Heart left ventricle (tissue), 16 donors: ENCODE measurements around the gene MRPL27. TPM values are rescaled to one million over a fixed set of nuclear protein-coding genes. Genes with fewer than 3 reads are reported as not detected.

Experiments used
- ATAC-seq, 4 donors: fragments of 200-7000 bp; cut with Tn5 transposase; one replicate each; pipeline ENCODE4 v1.9.1; 2020 to 2022; ENCODE audit warnings: moderate library complexity in 4 of 4, mild to moderate bottlenecking in 3 of 4, moderate number of reproducible peaks in 1 of 4
- DNase-seq, 5 donors: peaks; one replicate each; pipeline ENCODE4 v3.0.0-alpha.2; 2020
- H3K27ac ChIP-seq, 12 donors: fragments of 200-600 bp; sonication (generic) in 4 of 12; one replicate each; pipeline versions ENCODE4 v1.5.0 to v1.8.0; 2016 to 2022; ENCODE audit warnings: mild to moderate bottlenecking in 2 of 12
- H3K27me3 ChIP-seq, 9 donors: fragments of 200-600 bp; sonication (generic) in 2 of 9; one replicate each; pipeline versions ENCODE4 v1.5.1 to v1.8.0; 2016 to 2022; ENCODE audit warnings: mild to moderate bottlenecking in 3 of 9
- H3K36me3 ChIP-seq, 9 donors: fragments of 200-600 bp; sonication (generic) in 2 of 9; one replicate each; pipeline versions ENCODE4 v1.5.0 to v1.8.0; 2018 to 2022; ENCODE audit warnings: mild to moderate bottlenecking in 2 of 9
- H3K4me1 ChIP-seq, 12 donors: fragments of 200-600 bp; sonication (generic) in 4 of 12; one replicate each; pipeline versions ENCODE4 v1.5.0 to v1.8.0; 2016 to 2022; ENCODE audit warnings: mild to moderate bottlenecking in 3 of 12
- H3K4me3 ChIP-seq, 12 donors: fragments of 200-600 bp; sonication (generic) in 4 of 12; one replicate each; pipeline versions ENCODE4 v1.5.0 to v1.8.0; 2017 to 2022; ENCODE audit warnings: mild to moderate bottlenecking in 9 of 12, moderate library complexity in 4 of 12
- H3K9me3 ChIP-seq, 12 donors: fragments of 200-600 bp; sonication (generic) in 4 of 12; one replicate each; pipeline versions ENCODE4 v1.5.0 to v1.8.0; 2016 to 2022; ENCODE audit warnings: mild to moderate bottlenecking in 1 of 12
- POLR2A ChIP-seq, 2 donors: fragments of 450-650 bp; IDR thresholded peaks; one replicate each; pipeline ENCODE4 v1.6.1; 2017; ENCODE audit warnings: antibody characterized with exemption in 2 of 2, mild to moderate bottlenecking in 2 of 2, moderate library complexity in 2 of 2
- WGBS, 4 donors: extraction: QIAGEN DNeasy Blood & Tissue Kit in 2 of 4; methylation state at CpG; one replicate each; pipeline versions ENCODE4 v1.1.5 to v1.1.7; 2013 to 2018; 5-methylcytosine and 5-hydroxymethylcytosine counted together
- intact Hi-C, 10 donors: fragments of 100-400 bp; cut with DNase I; formaldehyde crosslinking; loops; one replicate each; pipeline versions ENCODE4 v1.11.1 to v1.14.2; 2022
- polyA plus RNA-seq, 2 donors: library from polyadenylated mRNA; stranded (reverse); fragments of 200-250 nt; gene quantifications; one replicate each; pipeline ENCODE4 v1.2.3, GENCODE V29; 2013
- total RNA-seq, 9 donors: library from RNA; depleted of rRNA in 2 of 9; stranded (reverse); fragments of >200 nt in 2 of 9; fragmentation: NEBNext Ultra II Directional in 3 of 9; extraction: Animal tissue kit (Norgen Biotek cat#: 25700) in 3 of 9; gene quantifications; one replicate each; pipeline versions ENCODE4 v1.1.0 to v1.2.4, GENCODE V29; 2016 to 2023
- TF ChIP-seq, protein P1 (sequence below), 12 donors: fragments of 200-600 bp; sonication (generic) in 4 of 12; IDR thresholded peaks; one replicate each; pipeline versions ENCODE4 v1.5.0 to v1.8.0; 2018 to 2022; ENCODE audit warnings: antibody characterized with exemption in 12 of 12, mild to moderate bottlenecking in 5 of 12
- donor health status: ischemic (EF 13 %, LVEDD 7.1; RV severe dilation, severe dysfunction).
- donor health status: healthy with polysubstance abuse.
- donor health status: DM: no; HTN: yes; CAD: no.
- donor health status: DM: no; HTN: no; CAD: no.
- donor health status: ischemic (EF 25% LVEDD 6.9; RV normal size, moderate dysfunction).
- donor health status: ischemic (EF 25% LVEDD 5.7; RV mildly dilated, moderate dysfunction).
- donor health status: healthy.
- donor health status: DM: yes; HTN: yes; CAD: no.
- donor health status: ischemic (EF 35%, LVEDD 5.7; RV mildly dilated, moderate dysfunction).
- donor health status: nonischemic (EF 11% LVEDD 7.7; RV severe dilation, severe dysfunction).
- donor health status: DM: yes; HTN: yes; CAD: no.
- donor health status: PGD.
- donor health status: ischemic (EF 29% LVEDD 5.4; RV normal size, mild dysfunction).
- donor health status: nonischemic (EF 23%, LVEDD 6.1; RV moderate dilation, normal function).

The MRPL27 gene
- total and polyA plus RNA-seq, 11 donors = 52.9 to 243 (median 74.5) TPM

DNA sequence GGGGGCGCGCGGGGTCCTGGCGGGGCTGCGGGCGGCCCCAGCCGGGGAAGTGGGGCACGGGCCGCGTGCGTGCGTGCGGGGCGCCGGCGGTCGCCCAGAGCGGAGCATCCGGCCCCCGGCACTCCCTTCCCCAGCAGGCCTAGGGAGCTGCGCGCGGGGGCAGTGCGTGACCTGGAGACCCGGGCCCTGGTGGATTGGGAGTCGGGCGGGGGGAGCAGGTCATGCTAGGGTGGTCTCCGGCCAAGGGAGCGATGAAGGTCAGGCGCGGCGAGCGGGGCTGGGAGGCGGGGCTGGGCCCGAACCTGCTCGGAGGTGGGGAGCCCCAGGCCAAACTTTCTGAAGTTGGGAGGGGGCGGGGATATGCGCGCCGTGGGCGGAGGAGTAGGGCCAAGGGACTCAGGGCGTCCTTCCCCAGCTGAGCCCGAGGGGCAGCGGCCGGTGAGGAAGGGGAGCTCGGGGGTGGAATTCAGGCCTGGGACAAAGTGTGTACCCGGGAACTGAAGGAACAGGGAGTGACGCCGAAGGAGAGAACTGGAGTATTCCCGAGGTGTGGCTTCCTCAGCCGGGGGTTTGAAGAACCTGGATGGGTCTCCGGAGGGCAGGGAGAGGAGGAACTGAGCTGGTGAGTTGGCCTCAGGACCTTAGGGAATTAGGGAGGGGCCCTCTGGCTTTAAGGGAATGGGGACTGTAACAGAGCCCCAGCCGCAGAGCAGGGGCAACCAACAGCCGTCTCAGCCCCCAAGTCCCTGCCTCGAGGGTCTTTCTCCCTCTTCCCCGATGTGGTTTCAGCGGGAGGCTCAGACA lies 26.5 kb downstream of the MRPL27 start:
- DNase-seq = peak; percentile 48 to 73 (median 51)
- TF ChIP-seq, protein P1, sequence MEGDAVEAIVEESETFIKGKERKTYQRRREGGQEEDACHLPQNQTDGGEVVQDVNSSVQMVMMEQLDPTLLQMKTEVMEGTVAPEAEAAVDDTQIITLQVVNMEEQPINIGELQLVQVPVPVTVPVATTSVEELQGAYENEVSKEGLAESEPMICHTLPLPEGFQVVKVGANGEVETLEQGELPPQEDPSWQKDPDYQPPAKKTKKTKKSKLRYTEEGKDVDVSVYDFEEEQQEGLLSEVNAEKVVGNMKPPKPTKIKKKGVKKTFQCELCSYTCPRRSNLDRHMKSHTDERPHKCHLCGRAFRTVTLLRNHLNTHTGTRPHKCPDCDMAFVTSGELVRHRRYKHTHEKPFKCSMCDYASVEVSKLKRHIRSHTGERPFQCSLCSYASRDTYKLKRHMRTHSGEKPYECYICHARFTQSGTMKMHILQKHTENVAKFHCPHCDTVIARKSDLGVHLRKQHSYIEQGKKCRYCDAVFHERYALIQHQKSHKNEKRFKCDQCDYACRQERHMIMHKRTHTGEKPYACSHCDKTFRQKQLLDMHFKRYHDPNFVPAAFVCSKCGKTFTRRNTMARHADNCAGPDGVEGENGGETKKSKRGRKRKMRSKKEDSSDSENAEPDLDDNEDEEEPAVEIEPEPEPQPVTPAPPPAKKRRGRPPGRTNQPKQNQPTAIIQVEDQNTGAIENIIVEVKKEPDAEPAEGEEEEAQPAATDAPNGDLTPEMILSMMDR (IDR thresholded peaks at IDR 0.05) = no peak
- no peak for TF ChIP-seq POLR2A (IDR thresholded peaks at IDR 0.05)

DNA sequence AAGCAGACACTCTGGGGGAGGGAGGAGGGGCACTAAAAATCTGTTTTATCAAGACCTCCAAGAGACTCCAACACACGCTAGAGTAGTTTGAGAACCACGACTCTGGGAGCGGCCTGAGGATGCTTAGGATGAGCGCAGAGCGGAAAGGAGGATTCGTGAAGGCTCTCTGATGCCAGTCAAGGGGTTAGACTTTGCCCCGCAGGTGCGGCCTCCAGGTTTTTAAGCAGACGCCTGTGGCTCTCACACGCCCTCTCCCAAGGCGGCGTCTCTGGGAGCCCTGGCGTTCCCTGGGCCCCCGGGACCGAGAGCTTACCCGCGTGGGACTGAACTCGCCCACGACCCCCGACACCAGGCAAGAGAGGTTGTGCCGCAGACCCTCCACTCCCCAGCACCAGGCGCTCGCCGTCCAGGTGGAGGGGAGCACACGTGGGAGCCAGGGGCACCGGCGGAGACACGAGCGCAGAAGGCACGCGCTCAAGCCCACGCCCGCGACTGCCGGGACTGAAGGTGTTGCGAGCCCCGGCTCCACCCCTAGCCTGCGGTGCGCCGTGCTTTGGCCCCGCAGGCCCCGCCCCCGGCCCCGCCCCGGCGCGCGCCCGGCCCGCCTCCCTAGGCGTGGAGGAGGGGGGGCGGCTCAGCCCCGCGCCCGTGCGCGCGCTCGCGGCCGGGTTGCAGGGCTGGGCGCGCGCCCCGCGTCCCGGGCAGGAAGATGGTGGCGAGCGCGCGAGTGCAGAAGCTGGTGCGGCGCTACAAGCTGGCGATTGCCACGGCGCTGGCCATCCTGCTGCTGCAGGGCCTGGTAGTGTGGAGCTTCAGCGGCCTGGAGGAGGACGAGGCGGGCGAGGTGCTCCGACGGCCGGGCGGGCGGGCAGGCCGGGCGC lies 27.3 kb downstream of the MRPL27 start, which contains the start of gene XYLT2:
Gene XYLT2 (plus strand): TSS at position 695 of the 881 bp plus-strand sequence. CDS start 15 bp downstream, at position 710.
- Histone ChIP-seq H3K9me3 (no peaks in the 10 kb centered on the region), H3K4me1 (peaks cover 0 to 36% (median 24%) of the 10 kb centered on the region in 12 donors), H3K27ac (peak within 1 kb of the TSS in 11 of 12 donors; percentile 4 to 73 (median 64)), H3K27me3 (no peaks in the 10 kb centered on the region), H3K36me3 (no peaks in the 10 kb centered on the region), H3K4me3 (peak within 1 kb of the TSS; percentile 68 to 99 (median 90))
- WGBS, 4 donors = 3 to 6% (median 4%) methylated on average over 45 to 87 of the region's 87 CpGs
- DNase-seq (peak; percentile 88 to 94 (median 90)), ATAC-seq (peak; percentile 82 to 93 (median 90))
- TF ChIP-seq, protein P1 (IDR thresholded peaks at IDR 0.05) = no peak
- peak in 1 of 2 donors; percentile 51 for TF ChIP-seq POLR2A (IDR thresholded peaks at IDR 0.05)
- intact Hi-C loops = no loop called here

More for the DNA sequence above, 26.5 kb downstream of the MRPL27 start:
- H3K27ac ChIP-seq = peak overlapping the region in 10 of 12 donors; percentile 4 to 73 (median 64)
- H3K9me3 ChIP-seq = no peaks in the 10 kb centered on the region
- no peaks in the 10 kb centered on the region for H3K36me3 ChIP-seq
- H3K27me3 ChIP-seq = no peaks in the 10 kb centered on the region
- peak overlapping the region; percentile 68 to 99 (median 90) for H3K4me3 ChIP-seq
- H3K4me1 ChIP-seq = peaks cover 0 to 36% (median 25%) of the 10 kb centered on the region in 12 donors
- intact Hi-C loops = no loop called here
- 0 to 4% (median 1%) methylated on average over 12 to 57 of the region's 57 CpGs for WGBS, 4 donors
- ATAC-seq = peak in 3 of 4 donors; percentile 33 to 45 (median 45)

DNA sequence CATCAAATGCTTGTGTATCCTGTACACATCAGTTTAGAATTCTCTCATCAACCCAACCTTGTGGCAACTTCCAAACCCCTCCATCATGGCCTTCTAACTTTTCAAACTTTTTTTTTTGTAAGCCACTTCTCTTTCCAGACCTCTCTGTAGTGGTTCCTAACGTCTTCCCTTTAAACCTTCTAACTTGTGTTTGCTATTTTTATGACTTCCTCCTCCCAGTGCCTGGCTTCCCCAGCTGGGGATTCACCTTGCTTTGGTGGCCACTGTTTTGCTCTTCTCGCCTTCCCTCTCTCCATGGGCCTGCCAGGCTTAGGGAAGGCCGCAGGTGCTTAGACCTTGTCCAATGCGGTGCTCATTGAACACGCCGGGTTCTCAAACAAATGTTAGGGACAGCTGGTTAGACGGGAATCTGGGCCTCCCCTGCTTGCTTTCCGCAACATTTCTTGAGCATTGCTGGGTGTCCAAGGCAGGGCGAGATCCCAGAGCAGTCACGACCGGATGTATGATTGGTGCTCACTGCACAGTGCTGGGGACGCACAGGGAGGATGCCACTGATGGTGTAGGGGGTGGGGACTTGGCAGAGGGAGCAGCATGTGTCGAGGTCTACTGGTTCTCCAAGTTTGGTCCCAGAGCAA lies 28.1 kb downstream of the MRPL27 start:
- ATAC-seq (peak in 3 of 4 donors; percentile 1 to 7 (median 4)), DNase-seq (no peak)
- intact Hi-C loops = no loop called here
- H3K9me3 ChIP-seq = no peaks in the 10 kb centered on the region
- WGBS, 4 donors = 60 to 69% (median 64%) methylated on average over 13 of the region's 13 CpGs
- H3K27me3 ChIP-seq = no peaks in the 10 kb centered on the region
- H3K4me3 ChIP-seq = peak overlapping the region in 1 of 12 donors; percentile 91
- H3K4me1 ChIP-seq = peaks cover 0 to 36% (median 24%) of the 10 kb centered on the region in 12 donors
- no peak overlapping the region for H3K27ac ChIP-seq
- TF ChIP-seq, protein P1 (IDR thresholded peaks at IDR 0.05) = no peak
- no peak for TF ChIP-seq POLR2A (IDR thresholded peaks at IDR 0.05)
- no peaks in the 10 kb centered on the region for H3K36me3 ChIP-seq
